Pulmonary artery endothelial cell (primary cell): ENCODE results near the gene HYI. TPM values are rescaled to one million over a fixed set of nuclear protein-coding genes. Genes with fewer than 3 reads are reported as not detected.
"Not testable (repeated sequence)": the region's sequence is repeated elsewhere in the genome, so short reads cannot be mapped to it uniquely, and the experiment has no call there.

ENCODE experiments used
- DNase-seq: peaks from one replicate; pipeline ENCODE4 v3.0.0-alpha.2; 2011; ENCODE audit warnings: low read depth, low spot score
- total RNA-seq: library from RNA; depleted of rRNA; stranded (reverse); fragments of >200 nt; gene quantifications from 2 replicates; pipeline ENCODE4 v1.2.3, GENCODE V29; 2014

HYI gene
- total RNA-seq, 1 donor from 2014 or later = 149 TPM

DNA sequence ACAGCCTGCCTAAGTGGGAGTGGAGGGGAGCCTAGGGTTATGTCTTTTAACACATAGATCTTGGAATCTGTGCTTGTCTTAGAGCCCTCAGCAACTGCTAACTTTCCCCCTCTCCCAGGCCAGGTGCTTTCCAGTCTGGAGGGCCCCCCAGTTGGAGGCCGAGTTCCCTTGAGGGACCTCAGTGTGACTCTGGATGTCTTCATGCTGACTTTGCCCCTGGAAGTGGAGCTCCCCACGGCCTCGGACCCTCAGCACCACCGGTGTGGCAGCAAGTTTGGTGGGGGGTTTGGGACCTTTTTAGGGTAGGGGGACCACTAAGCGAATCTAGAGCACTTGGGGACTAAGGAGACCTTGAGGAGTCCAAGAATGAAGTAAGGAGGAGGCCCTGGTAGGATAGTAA, 22.9 kb downstream of the HYI start:
- DNase-seq = no peak

DNA sequence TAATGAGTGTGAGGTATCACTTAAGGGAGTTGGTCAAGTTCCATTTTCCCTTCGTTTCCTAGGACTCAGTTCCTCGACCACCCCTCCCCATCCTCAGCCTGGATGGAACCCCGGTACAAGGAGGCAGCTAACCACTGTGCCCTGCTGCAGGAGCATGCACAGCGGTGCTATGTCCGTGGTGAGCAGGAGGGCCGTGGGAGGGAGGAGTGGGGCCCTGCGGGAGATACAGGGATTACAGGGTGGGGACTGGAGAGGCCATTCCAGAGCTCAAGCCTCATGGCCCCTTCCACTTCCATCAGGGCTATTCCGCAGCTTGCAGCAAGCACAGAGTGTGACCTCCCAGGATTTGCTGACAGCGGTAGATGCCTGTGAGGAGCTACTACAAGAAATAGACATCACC, 25.8 kb downstream of the HYI start:
- no peak for DNase-seq

DNA sequence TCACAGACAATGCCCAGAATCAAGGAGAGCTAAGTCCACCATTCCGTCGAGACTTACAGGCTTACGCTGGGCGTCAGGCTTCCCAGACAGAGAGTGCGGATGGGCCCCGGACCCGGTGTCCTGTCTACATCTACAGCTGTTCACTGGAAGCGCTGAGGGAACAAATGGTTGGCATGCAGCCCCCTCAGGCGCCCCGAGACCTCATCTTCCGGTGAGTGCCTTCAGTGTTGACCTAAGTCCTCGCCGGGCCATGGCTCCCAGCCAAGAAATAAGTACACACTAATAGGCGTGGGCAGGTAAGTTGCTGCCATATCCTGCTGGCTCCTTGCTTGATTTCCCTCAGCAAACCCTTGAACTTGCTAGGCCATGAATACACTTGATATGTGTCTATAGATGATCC, 26.2 kb downstream of the HYI start:
- DNase-seq = no peak

DNA sequence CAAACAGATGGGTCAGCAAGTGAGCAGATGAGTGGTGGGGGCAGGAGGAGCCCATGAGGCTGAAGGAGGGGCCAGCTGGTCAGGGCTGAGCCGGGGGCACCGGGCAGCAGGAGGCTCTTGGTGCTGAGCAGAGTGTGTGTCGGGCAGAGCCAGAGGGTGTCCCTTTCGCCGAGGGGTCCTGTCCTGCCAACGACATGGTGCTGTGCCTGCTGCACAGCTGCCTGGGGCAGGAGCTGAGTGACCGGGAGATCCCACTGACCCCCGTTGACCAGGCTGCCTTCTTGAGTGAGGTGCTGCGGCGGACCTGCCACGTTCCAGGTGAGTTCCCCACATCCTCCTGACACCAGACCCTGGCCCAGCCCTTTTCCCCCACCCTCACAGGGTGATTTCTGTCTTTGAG, 27.5 kb downstream of the HYI start:
- DNase-seq = no peak

DNA sequence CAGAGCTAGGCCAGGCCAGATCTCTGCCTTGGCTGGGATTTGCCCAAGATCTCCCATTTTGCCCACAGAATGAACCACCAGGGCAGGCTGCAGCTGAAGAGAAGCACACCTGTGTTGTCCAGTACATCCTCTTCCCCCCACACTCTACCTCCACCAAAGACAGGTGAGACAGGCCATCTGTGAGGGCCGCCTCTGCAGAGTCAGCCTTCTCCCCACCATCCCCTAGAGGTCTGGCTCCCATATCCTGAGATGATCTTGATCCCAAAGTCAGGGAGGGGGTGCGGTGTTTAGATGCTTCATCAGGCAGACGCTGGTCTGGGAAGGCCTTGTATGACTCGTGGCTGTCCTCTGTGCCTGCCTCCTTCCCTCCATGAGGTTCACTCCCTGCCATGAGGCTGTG, 28.7 kb downstream of the HYI start:
- DNase-seq = no peak

DNA sequence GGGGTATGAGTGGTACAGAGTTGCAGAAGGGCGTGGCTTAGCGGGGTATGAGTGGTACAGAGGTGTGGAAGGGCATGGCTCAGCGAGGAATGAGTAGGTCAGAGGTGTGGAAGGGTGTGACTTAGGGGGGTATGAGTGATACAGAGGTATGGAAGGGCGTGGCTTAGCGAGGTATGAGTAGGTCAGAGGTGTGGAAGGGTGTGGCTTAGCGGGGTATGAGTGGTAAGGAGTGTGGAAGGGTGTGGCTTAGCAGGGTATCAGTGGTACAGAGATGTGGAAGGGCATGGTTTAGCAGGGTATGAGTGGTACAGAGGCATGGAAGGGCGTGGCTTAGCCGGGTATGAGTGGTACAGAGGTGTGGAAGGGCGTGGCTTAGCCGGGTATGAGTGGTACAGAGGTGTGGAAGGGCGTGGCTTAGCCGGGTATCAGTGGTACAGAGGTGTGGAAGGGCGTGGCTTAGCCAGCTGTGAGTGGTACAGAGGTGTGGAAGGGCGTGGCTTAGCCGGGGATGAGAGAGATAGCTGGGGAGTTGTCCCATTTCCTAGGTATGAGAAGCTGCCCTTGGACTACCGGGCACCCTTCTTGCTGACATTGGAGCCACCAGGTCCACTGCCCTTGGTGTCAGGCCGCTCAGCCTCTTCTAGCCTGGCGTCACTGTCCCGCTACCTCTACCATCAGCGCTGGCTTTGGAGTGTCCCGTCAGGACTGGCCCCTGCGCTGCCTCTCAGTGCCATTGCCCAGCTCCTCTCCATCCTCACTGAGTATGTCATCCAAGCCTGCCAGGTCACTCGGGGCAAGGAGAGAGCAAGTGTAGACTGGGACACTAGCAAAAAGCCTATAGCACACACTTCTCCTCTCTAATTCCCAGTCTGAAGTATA, 29.8 kb downstream of the HYI start:
- no peak for DNase-seq

DNA sequence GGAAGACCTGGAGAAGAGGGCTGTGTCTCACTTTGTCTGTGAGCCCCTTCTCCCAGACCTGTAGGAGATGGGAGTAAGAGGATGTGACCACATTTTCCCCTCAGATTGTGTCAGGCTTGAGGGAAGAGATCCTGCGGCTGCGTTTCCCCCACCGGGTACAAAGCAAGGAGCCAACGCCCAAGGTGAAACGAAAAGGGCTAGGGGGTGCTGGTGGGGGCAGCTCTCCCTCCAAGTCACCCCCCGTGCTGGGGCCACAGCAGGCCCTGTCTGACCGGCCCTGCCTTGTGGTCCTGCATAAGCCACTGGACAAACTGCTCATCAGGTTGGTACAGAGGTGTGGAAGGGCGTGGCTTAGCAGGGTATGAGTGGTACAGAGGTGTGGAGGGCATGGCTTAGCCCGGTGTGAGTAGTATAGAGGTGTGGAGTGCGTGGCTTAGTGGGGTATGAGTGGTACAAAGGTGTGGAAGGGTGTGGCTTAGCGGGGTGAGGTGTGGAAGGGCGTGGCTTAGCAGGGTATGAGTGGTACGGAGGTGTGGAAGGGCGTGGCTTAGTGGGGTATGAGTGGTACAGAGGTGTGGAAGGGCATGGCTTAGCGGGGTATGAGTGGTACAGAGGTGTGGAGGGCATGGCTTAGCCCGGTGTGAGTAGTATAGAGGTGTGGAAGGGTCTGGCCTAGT, 30.6 kb downstream of the HYI start:
- DNase-seq = no peak

DNA sequence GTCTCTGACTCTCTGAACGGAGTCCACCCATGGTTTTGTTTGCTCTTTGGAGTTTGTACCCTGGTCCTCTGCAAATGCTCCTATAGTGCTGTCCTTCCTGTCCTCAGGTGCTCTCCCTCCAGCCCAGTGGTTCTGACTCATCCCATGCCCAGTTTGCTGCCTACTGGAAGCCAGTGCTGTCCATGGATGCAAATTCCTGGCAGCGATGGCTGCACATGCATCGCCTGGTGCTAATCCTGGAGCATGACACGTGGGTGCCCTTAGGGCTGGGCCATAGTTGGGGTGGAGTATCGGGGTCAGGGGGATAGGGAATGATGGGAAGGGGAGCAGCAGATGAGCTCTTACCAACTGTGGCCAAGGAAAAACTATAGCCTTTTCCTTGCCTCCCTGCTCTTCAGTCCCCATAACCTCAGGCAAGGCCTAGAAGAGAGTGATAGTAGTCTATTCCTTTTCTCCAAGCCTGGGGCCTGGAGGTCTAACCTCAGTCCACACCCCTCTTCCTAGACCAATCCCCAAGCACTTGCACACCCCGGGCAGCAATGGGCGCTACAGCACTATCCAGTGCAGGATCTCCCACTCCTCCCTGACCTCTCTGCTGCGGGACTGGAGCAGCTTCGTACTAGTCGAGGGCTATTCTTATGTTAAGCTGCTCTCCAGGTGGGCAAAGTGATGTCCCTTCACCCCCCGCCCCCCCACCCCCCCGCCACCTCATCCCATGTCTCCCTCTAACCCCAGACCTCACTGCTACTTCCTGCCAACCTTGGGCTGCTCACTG, 31.6 kb downstream of the HYI start:
- no peak for DNase-seq

DNA sequence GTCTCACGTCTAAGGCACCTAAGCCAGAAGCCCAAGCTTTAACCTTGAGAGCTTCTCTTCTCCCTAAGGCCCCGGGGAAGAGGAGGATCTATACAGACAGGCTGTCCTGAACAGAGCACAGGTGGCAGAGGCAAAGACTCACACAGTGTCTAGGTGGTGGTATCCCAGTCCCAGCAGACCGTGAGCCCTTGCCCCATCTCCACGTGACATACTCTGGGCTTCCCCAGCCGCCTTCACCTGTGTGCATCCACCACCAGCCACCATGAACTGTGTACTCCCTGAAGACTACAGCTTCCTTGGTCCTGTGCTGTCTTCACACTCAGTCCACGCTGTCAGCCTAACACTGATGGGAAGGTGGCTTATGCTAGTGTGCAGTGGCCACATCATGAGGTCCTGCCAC, 32.3 kb downstream of the HYI start:
- no peak for DNase-seq

DNA sequence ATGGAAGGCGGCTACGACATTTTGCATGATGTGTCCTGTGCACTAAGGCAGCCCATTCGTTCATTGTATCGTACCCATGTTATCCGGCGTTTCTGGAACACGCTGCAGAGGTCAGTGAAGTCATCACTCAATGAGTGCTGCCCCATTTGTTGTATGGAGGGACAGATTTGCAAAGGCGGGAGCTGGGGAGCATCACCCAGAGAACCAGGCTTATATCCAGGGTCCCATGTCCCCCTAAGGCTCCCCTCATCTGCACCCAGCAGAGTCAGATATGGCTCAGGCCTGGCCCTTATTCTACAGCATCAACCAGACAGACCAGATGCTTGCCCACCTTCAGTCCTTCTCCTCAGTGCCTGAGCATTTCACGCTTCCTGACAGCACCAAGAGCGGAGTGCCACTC, 32.9 kb downstream of the HYI start:
- DNase-seq = no peak

DNA sequence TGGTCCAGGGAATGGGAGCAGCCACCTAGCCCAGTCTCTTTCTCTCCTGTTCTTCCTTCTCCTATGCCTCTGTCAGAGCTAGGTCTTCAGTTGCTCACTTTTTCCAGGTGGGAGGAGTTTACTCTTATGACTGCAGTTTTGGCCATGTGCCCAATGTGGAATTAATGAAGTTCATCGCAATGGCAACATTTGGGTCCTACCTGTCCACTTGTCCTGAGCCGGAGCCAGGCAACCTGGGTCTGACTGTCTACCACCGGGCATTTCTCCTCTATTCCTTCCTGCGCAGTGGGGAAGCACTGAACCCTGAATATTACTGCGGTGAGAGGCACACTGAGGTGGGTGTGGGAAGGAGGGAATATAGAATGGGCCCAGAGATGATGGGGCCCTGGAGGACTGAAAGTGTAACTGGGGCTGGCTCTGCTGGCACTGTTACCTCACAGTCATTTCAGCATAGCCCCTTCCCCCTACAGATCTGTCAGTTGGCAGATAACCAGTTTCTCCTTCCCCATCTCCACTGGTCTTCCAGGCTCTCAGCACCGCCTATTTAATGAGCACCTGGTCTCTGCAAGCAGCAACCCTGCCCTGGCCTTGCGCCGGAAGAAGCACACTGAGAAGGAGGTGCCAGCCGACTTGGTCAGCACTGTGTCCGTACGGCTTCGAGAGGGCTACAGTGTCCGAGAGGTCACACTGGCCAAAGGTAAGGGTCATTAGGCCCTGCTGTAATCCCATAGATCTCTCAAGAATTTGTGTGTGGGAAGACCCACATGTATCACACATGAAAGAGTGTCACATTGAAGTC, 33.9 kb downstream of the HYI start:
- DNase-seq = no peak

DNA sequence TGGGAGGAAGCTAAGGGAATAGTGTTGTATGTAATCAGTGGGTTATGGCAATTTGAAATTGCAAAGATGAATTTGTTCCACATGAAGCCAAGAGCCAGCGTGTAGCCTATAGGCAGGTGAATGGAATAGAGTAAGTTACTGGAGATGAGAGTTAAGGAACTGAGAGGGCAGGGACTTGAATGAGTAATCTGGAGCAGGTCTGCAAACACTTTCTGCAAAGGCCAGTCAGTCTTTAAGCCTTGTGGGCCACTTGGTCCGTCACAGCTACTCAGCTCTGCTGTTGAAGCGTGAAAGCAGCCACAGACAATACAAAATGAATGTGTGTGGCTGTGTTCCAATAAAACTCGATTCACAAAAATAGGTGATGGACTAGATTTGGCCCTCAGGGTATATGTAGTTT, 34.9 kb downstream of the HYI start:
- no peak for DNase-seq

DNA sequence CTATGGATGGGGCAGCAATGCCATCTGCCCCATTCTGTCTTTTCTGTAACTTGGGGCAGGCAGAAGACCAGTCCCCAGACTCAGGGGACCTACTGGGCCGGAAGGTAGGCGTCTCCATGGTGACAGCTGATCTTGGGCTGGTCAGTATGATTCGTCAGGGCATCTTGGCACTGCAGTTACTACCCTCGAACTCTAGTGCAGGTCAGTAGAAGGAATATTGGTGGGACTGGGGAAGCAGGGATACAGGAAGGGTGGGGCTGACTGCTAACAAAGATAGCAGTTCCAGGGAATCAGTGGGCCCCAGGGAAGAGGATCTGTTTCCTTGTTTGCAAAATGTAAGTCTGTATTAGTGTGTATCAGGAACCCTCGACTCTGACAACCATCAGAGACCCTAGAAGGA, 37.8 kb downstream of the HYI start:
- no peak for DNase-seq

DNA sequence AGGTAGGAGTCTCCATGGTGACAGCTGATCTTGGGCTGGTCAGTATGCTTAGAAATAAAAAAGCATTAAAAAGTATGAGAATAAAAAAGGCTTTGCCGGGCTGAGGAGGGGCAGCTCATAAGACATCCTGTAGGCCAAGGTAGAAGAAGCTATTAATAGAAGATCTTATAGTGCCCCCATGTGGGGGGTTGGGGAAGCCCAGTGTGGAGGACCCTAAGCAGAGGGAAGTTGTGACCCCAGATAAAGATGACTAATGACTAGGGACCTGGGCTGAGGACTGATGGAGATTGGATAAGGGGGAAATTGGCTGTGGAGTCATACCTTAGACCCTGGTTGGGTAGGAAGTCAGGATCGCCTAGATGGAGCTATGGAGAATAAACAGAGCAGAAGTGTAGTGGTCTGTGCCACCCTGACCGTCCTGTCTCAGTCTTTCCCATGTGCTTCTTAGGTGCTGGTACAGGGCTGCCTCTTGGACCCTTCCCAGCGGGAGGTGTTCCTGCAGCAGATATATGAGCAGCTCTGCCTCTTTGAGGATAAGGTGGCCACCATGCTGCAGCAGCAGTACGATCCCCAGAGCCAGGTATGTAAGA, 39.0 kb downstream of the HYI start:
- DNase-seq = peak; percentile 24

DNA sequence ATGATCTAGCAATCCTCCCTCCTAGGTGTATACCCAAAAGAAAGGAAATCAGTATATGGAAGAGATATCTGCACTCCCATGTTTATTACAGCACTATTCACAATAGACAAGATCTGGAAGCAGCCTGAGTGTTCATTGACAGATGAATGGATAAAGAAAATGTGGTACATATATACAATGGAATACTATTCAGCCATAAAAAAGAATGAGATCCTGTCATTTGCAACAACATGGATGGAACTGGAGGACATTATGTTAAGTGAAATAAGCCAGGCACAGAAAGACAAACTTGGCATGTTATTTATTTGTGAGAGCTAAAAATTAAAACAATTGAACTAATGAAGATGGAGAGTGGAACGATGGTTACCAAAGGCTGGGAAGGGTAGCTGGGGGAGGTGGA, 40.3 kb downstream of the HYI start:
- DNase-seq = not testable (repeated sequence)

DNA sequence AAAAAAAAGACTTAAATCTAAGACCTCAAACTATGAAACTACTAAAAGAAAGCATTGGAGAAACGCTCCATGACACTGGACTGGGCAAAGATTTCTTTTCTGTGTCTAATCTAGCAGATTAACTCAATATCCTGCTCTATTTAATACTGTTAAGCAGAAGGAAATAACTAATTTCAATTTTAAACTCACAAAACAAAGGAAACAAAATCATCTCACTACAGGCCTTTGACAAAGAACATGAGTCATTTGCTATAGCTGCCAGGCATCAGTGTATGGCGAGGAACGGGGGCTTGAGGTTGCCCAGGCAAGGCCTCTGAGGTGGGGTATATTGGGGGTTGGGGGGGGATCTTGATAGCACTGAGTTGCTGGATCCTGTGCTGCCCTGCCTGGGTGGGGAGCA, 43.2 kb downstream of the HYI start:
- DNase-seq = no peak

DNA sequence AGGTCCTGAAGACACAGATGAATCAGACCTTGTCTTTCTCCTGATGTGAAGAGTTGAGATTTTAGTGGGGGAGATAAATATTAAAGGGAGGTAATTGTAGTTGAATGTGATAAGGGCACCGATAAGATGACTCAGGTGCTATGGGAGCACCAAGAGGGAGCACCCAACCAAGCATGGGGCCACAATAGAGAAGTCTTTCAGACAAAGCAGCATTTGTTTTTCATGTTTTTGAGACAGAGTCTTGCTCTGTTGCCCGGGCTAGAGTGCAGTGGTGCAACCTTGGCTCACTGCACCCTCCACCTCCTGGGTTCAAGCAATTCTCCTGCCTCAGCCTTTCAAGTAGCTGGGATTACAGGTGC, 47.9 kb downstream of the HYI start:
- DNase-seq = no peak

DNA sequence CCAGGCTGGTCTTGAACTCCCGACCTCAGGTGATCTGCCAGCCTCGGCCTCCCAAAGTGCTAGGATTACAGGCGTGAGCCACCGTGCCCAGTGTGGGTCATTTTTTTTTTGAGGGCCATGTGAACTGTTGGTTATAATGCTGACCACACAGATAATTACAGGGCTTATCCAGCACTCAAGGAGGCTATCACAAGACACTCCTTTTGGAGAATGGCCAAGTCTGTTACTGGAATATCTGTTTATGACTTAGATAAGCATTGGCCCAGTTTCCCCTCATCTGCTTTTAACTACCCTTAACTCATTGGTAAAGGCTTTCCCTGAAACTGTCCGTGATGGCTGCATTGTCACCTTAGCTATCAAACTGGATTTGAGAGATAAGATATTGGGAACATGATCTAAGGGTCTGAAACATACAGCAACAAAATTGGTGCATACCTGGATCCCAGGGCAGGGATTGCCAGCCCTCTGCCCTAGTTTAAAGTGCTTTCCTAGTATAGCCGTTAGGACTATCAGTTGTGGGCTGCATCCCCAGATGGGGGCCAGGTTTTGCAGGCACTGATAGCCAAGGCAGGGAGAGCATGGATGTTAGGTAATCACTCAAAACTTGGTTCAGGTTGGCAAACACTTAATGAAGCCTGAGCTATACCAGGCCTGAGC, 48.4 kb downstream of the HYI start:
- DNase-seq = no peak

DNA sequence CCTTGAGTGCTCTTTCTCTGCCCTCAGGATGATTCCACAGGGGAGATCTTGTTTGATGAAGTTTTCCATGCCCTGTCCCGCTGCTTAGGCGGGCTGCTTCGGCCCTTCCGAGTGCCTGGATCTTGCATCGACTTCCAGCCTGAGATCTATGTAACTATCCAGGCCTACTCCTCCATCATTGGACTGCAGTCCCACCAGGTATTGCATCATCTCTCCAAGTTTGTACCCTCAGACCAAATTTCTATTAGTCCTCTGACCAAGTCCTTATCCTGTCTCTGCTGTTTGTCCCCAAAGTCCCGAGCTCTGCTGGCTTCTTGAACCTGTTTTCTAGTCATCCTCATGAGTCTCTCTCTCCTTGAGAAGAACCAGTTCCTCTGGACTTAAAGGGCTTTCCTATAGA, 49.4 kb downstream of the HYI start:
- no peak for DNase-seq

DNA sequence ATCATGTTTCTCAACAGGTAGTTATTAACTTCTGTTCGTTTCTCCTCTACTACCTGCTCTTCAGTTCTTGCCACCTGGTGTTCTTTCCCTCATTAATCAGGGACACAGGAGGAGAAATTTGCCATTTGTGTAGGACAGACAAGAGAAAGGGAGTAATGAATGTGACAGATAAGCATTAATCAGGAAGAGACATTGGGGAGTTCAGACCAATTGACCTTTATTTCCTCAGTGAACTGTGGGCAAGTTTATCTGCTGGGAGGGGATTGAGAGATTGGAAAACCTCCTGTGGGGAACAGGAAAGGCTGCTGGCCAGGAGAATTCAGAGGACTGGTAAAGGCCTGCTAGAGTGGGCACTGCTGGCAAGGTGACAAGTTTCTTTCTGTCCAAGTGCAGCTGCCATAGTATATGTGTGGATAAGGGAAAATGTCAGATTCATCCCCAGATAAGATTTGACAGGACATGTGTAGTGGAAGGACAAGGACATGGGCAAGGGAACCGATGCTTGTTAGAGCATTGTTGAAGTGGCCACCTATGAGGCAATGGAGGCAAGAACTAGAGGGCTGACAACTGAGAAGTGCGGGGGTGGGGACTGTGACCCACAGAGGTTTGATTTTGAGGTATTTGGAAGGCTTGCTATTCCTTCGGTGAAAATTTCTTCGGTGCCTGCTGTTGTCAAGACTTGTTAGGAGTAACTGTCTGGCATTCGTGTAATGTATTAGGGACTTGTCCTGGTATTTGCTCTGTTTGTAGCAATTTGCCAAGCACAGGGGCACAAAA, 51.5 kb downstream of the HYI start:
- no peak for DNase-seq
